ENCODE results near the gene EEF1AKMT1.

The EEF1AKMT1 gene

DNA sequence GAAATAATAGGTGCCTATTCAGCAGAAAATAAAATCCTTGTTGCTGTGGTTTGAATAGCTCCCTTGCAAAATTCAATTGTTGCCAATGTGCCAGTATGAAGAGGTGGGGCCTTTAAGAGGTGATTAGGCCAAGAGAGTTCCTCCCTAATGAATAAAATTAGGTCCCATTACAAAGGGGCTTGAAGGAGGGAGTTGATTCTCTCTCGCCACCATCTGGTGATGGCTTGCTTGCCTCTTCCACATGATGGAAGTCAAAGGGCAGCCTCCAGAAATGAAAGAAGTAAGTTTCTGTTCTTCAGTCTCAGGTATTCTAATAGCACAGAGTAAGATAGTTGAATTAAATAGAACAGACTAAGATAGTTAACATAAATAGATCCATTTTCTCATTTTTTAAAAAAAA, 3.0 kb upstream of the EEF1AKMT1 start:
- H3K4me3 ChIP-seq (replicated peaks; ENCODE audit: low read depth, low read length) = no peak overlapping the region
- no peak for DNase-seq (ENCODE audit: extremely low read depth, insufficient read length)

DNA sequence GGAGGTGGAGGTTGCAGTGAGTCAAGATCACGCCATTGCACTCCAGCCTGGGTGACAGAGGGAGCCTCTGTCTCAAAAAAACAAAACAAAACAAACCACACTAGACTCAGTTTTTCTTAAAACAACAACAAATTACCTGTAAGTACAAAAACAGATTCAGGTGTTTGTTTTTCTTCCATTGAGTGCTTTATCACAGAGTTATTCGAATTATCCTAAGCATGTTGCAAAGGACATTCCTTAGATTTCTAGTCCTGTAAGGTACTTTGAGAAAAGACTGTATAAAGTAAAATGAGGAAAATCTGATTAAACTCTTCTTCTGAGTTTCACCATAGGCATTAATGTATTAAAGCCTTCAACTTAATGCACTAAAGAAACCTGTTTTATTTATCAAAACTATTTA, 2.2 kb upstream of the EEF1AKMT1 start:
- no peak for TF ChIP-seq CTCF (IDR thresholded peaks at IDR 0.05; ENCODE audit: insufficient read depth, low read length, poor library complexity, severe bottlenecking)
- DNase-seq (ENCODE audit: extremely low read depth, insufficient read length) = no peak
- Histone ChIP-seq H3K36me3 (ENCODE audit: control insufficient read depth, insufficient read depth, low read length) (no peaks in the 10 kb centered on the region), H3K27me3 (replicated peaks; ENCODE audit: control insufficient read depth, insufficient read depth, low read length) (no peaks in the 10 kb centered on the region), H3K4me3 (replicated peaks; ENCODE audit: low read depth, low read length) (no peak overlapping the region)

More for the DNA sequence above, 3.0 kb upstream of the EEF1AKMT1 start:
- Histone ChIP-seq H3K36me3 (ENCODE audit: control insufficient read depth, insufficient read depth, low read length) (no peaks in the 10 kb centered on the region), H3K27me3 (replicated peaks; ENCODE audit: control insufficient read depth, insufficient read depth, low read length) (no peaks in the 10 kb centered on the region)
- no peak for TF ChIP-seq CTCF (IDR thresholded peaks at IDR 0.05; ENCODE audit: insufficient read depth, low read length, poor library complexity, severe bottlenecking)

DNA sequence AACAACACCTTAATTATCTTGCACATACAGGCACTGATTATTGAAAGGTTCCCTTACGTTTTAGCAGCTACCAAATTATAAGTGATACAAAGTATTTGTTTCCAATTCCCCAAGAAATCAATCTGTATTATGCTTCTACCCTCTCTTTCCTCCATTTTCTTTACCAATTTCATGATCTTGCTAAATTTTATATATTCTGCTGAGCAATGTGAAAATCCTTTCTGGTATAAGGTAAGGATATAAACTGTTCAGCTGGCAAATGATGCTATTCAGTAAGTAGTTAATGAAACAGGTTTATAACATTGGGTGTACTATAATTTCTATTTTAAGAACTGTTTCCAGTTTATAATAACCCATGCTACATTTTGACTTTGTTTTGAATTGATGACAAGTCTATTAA, 985 bp upstream of the EEF1AKMT1 start:
- Histone ChIP-seq H3K27me3 (replicated peaks; ENCODE audit: control insufficient read depth, insufficient read depth, low read length) (no peaks in the 10 kb centered on the region), H3K36me3 (ENCODE audit: control insufficient read depth, insufficient read depth, low read length) (no peaks in the 10 kb centered on the region), H3K4me3 (replicated peaks; ENCODE audit: low read depth, low read length) (no peak overlapping the region)
- DNase-seq (ENCODE audit: extremely low read depth, insufficient read length) = no peak
- TF ChIP-seq CTCF (IDR thresholded peaks at IDR 0.05; ENCODE audit: insufficient read depth, low read length, poor library complexity, severe bottlenecking) = no peak

- Histone ChIP-seq H3K4me3 (replicated peaks; ENCODE audit: low read depth, low read length) (peak overlapping the region; percentile 83), H3K27me3 (replicated peaks; ENCODE audit: control insufficient read depth, insufficient read depth, low read length) (no peaks in the 10 kb centered on the region), H3K36me3 (ENCODE audit: control insufficient read depth, insufficient read depth, low read length) (no peaks in the 10 kb centered on the region; the same call in 1 of the 2 replicates)
- TF ChIP-seq CTCF (IDR thresholded peaks at IDR 0.05; ENCODE audit: insufficient read depth, low read length, poor library complexity, severe bottlenecking) = no peak
- no peak for DNase-seq (ENCODE audit: extremely low read depth, insufficient read length)
Observed at GRCh38 chr13:20772401-20773131, 1.2 kb downstream of the EEF1AKMT1 start.

- no peak overlapping the region for H3K4me3 ChIP-seq (replicated peaks; ENCODE audit: low read depth, low read length)
- no peak for TF ChIP-seq CTCF (IDR thresholded peaks at IDR 0.05; ENCODE audit: insufficient read depth, low read length, poor library complexity, severe bottlenecking)
- no peak for DNase-seq (ENCODE audit: extremely low read depth, insufficient read length)
- H3K27me3 ChIP-seq (replicated peaks; ENCODE audit: control insufficient read depth, insufficient read depth, low read length) = no peaks in the 10 kb centered on the region
- H3K36me3 ChIP-seq (ENCODE audit: control insufficient read depth, insufficient read depth, low read length) = no peaks in the 10 kb centered on the region; the same call in 1 of the 2 replicates
Observed at GRCh38 chr13:20769834-20770233, 3.9 kb downstream of the EEF1AKMT1 start.

Measured in GM06990 (cell line).